Activated CD4-positive, alpha-beta memory T cell treated with anti-CD3 and anti-CD28 coated beads, Interleukin-2, amount 10 ng/mL, durations not matched to agents 7 days and 5 days (primary cell): ENCODE measurements around the gene TMEM179. TPM values are rescaled to one million over a fixed set of nuclear protein-coding genes. Genes with fewer than 3 reads are reported as not detected.

Source experiments
- CTCF ChIA-PET: fragments of 350-600 bp; sonication (Branson Sonifier 250); formaldehyde crosslinking; loops from one replicate; lab custom pipeline; 2021; ENCODE audit warnings: antibody characterized with exemption, inconsistent platforms; lab: Charles Lee
- POLR2A ChIA-PET: fragments of 350-600 bp; sonication (Branson Sonifier 250); formaldehyde crosslinking; loops from one replicate; lab custom pipeline; 2021; ENCODE audit warnings: antibody characterized with exemption; lab: Charles Lee
- DNase-seq: peaks from one replicate; pipeline ENCODE4 v3.0.0-alpha.2; 2020
- H3K27ac Mint-ChIP-seq: one replicate; pipeline ENCODE4 v1.8.0; 2021; ENCODE audit warnings: mild to moderate bottlenecking, mixed read lengths
- H3K27me3 Mint-ChIP-seq: one replicate; pipeline ENCODE4 v1.8.0; 2021; ENCODE audit warnings: mixed read lengths
- H3K36me3 Mint-ChIP-seq: one replicate; pipeline ENCODE4 v1.8.0; 2021; ENCODE audit warnings: low read depth, mixed read lengths
- H3K4me1 Mint-ChIP-seq: one replicate; pipeline ENCODE4 v1.8.0; 2021; ENCODE audit warnings: mixed read lengths
- H3K4me3 Mint-ChIP-seq: one replicate; pipeline ENCODE4 v1.8.0; 2021; ENCODE audit warnings: mild to moderate bottlenecking, mixed read lengths
- H3K9me3 Mint-ChIP-seq: one replicate; pipeline ENCODE4 v1.8.0; 2021; ENCODE audit warnings: mixed read lengths
- total RNA-seq, 2 experiments: library from RNA; stranded (reverse); gene quantifications; one replicate each; pipeline ENCODE4 v1.2.3, GENCODE V29; 2021

The TMEM179 gene
- total RNA-seq, 2 experiments from 2014 or later, result not detected

- Mint-ChIP-seq H3K27me3 (peaks cover 21% of the 10 kb centered on the region), H3K36me3 (no peaks in the 10 kb centered on the region), H3K4me1 (no peaks in the 10 kb centered on the region), H3K9me3 (no peaks in the 10 kb centered on the region), H3K27ac (no peak overlapping the region), H3K4me3 (no peak overlapping the region)
- no peak for DNase-seq
- ChIA-PET POLR2A (no interaction called here), CTCF (no interaction called here)
These were observed 3.8 kb downstream of the TMEM179 start for GRCh38 chr14:104600805-104601204.

GRCh38 chr14:104600141-104600643 lies 4.4 kb downstream of the TMEM179 start:
- Mint-ChIP-seq H3K36me3 (no peaks in the 10 kb centered on the region), H3K9me3 (no peaks in the 10 kb centered on the region), H3K27me3 (peaks cover 16% of the 10 kb centered on the region), H3K4me3 (no peak overlapping the region), H3K4me1 (no peaks in the 10 kb centered on the region), H3K27ac (no peak overlapping the region)
- POLR2A ChIA-PET, result no interaction called here
- no peak for DNase-seq
- CTCF ChIA-PET, result no interaction called here

- CTCF ChIA-PET, result no interaction called here
- no peaks in the 10 kb centered on the region for H3K4me1 Mint-ChIP-seq
- H3K27ac Mint-ChIP-seq, result no peak overlapping the region
- H3K4me3 Mint-ChIP-seq, result no peak overlapping the region
- DNase-seq, result no peak
- H3K27me3 Mint-ChIP-seq, result peaks cover 12% of the 10 kb centered on the region
- H3K9me3 Mint-ChIP-seq, result no peaks in the 10 kb centered on the region
- H3K36me3 Mint-ChIP-seq, result no peaks in the 10 kb centered on the region
- POLR2A ChIA-PET, result no interaction called here
These were observed 5.1 kb downstream of the TMEM179 start for GRCh38 chr14:104599446-104599845.

GRCh38 chr14:104598910-104599273 lies 5.7 kb downstream of the TMEM179 start:
- no peak overlapping the region for H3K27ac Mint-ChIP-seq
- no peaks in the 10 kb centered on the region for H3K9me3 Mint-ChIP-seq
- no peak overlapping the region for H3K4me3 Mint-ChIP-seq
- ChIA-PET POLR2A (no interaction called here), CTCF (no interaction called here)
- H3K27me3 Mint-ChIP-seq, result peaks cover 7% of the 10 kb centered on the region
- DNase-seq, result no peak
- no peaks in the 10 kb centered on the region for H3K36me3 Mint-ChIP-seq
- H3K4me1 Mint-ChIP-seq, result no peaks in the 10 kb centered on the region

GRCh38 chr14:104598039-104598909 lies 6.3 kb downstream of the TMEM179 start:
- no peak for DNase-seq
- H3K27me3 Mint-ChIP-seq, result peaks cover 5% of the 10 kb centered on the region
- no peak overlapping the region for H3K4me3 Mint-ChIP-seq
- H3K4me1 Mint-ChIP-seq, result no peaks in the 10 kb centered on the region
- ChIA-PET POLR2A (no interaction called here), CTCF (no interaction called here)
- H3K27ac Mint-ChIP-seq, result no peak overlapping the region
- no peaks in the 10 kb centered on the region for H3K9me3 Mint-ChIP-seq
- no peaks in the 10 kb centered on the region for H3K36me3 Mint-ChIP-seq

- H3K36me3 Mint-ChIP-seq, result no peaks in the 10 kb centered on the region
- DNase-seq, result no peak
- no peak overlapping the region for H3K27ac Mint-ChIP-seq
- no peak overlapping the region for H3K4me3 Mint-ChIP-seq
- CTCF ChIA-PET, result no interaction called here
- H3K4me1 Mint-ChIP-seq, result no peaks in the 10 kb centered on the region
- no peaks in the 10 kb centered on the region for H3K27me3 Mint-ChIP-seq
- POLR2A ChIA-PET, result no interaction called here
- no peaks in the 10 kb centered on the region for H3K9me3 Mint-ChIP-seq
These were observed 7.0 kb downstream of the TMEM179 start for GRCh38 chr14:104597576-104597975.

- no peak for DNase-seq
- POLR2A ChIA-PET, result no interaction called here
- CTCF ChIA-PET, result no interaction called here
- no peaks in the 10 kb centered on the region for H3K36me3 Mint-ChIP-seq
- H3K9me3 Mint-ChIP-seq, result no peaks in the 10 kb centered on the region
- H3K4me1 Mint-ChIP-seq, result no peaks in the 10 kb centered on the region
- no peak overlapping the region for H3K27ac Mint-ChIP-seq
- no peak overlapping the region for H3K4me3 Mint-ChIP-seq
- H3K27me3 Mint-ChIP-seq, result no peaks in the 10 kb centered on the region
These were observed 7.6 kb downstream of the TMEM179 start for GRCh38 chr14:104596927-104597351.

GRCh38 chr14:104596451-104596918 lies 8.1 kb downstream of the TMEM179 start:
- no peaks in the 10 kb centered on the region for H3K27me3 Mint-ChIP-seq
- H3K36me3 Mint-ChIP-seq, result no peaks in the 10 kb centered on the region
- H3K9me3 Mint-ChIP-seq, result no peaks in the 10 kb centered on the region
- POLR2A ChIA-PET, result no interaction called here
- CTCF ChIA-PET, result no interaction called here
- no peak overlapping the region for H3K4me3 Mint-ChIP-seq
- no peaks in the 10 kb centered on the region for H3K4me1 Mint-ChIP-seq
- no peak for DNase-seq
- no peak overlapping the region for H3K27ac Mint-ChIP-seq

GRCh38 chr14:104595911-104596450 lies 8.6 kb downstream of the TMEM179 start:
- Mint-ChIP-seq H3K27me3 (no peaks in the 10 kb centered on the region), H3K9me3 (no peaks in the 10 kb centered on the region), H3K27ac (no peak overlapping the region), H3K36me3 (no peaks in the 10 kb centered on the region), H3K4me3 (no peak overlapping the region), H3K4me1 (no peaks in the 10 kb centered on the region)
- ChIA-PET POLR2A (no interaction called here), CTCF (no interaction called here)
- no peak for DNase-seq

- Mint-ChIP-seq H3K27ac (no peak overlapping the region), H3K27me3 (no peaks in the 10 kb centered on the region), H3K9me3 (no peaks in the 10 kb centered on the region), H3K4me3 (no peak overlapping the region), H3K36me3 (no peaks in the 10 kb centered on the region), H3K4me1 (no peaks in the 10 kb centered on the region)
- ChIA-PET CTCF (no interaction called here), POLR2A (no interaction called here)
- DNase-seq, result no peak
These were observed 9.4 kb downstream of the TMEM179 start for GRCh38 chr14:104595116-104595675.

- Mint-ChIP-seq H3K27me3 (no peaks in the 10 kb centered on the region), H3K9me3 (no peaks in the 10 kb centered on the region), H3K36me3 (no peaks in the 10 kb centered on the region), H3K4me1 (no peaks in the 10 kb centered on the region), H3K27ac (no peak overlapping the region), H3K4me3 (no peak overlapping the region)
- ChIA-PET POLR2A (no interaction called here), CTCF (no interaction called here)
- DNase-seq, result no peak
These were observed 10.1 kb downstream of the TMEM179 start for GRCh38 chr14:104594310-104595046.

GRCh38 chr14:104593710-104594136 lies 10.8 kb downstream of the TMEM179 start:
- H3K36me3 Mint-ChIP-seq, result no peaks in the 10 kb centered on the region
- H3K4me1 Mint-ChIP-seq, result no peaks in the 10 kb centered on the region
- no peak overlapping the region for H3K4me3 Mint-ChIP-seq
- CTCF ChIA-PET, result no interaction called here
- no peaks in the 10 kb centered on the region for H3K27me3 Mint-ChIP-seq
- DNase-seq, result no peak
- no peaks in the 10 kb centered on the region for H3K9me3 Mint-ChIP-seq
- no peak overlapping the region for H3K27ac Mint-ChIP-seq
- POLR2A ChIA-PET, result no interaction called here

- DNase-seq, result no peak
- no peaks in the 10 kb centered on the region for H3K36me3 Mint-ChIP-seq
- H3K9me3 Mint-ChIP-seq, result no peaks in the 10 kb centered on the region
- CTCF ChIA-PET, result no interaction called here
- POLR2A ChIA-PET, result no interaction called here
- no peak overlapping the region for H3K4me3 Mint-ChIP-seq
- H3K4me1 Mint-ChIP-seq, result no peaks in the 10 kb centered on the region
- no peak overlapping the region for H3K27ac Mint-ChIP-seq
- no peaks in the 10 kb centered on the region for H3K27me3 Mint-ChIP-seq
These were observed 11.3 kb downstream of the TMEM179 start for GRCh38 chr14:104593241-104593701.
